Measurements from ENCODE around the gene UPK1B.

UPK1B gene

GRCh38 chr3:119170821-119171220 lies 2.6 kb upstream of the UPK1B start:
- Histone ChIP-seq H3K79me2 (ENCODE audit: low read length) (no peaks in the 10 kb centered on the region), H3K9me3 (ENCODE audit: insufficient read depth, low read length) (no peaks in the 10 kb centered on the region), H3K4me1 (ENCODE audit: low read length) (peaks cover under 1% of the 10 kb centered on the region; the same call in 1 of the 2 replicates), H3K27me3 (ENCODE audit: low read depth, low read length) (no peaks in the 10 kb centered on the region), H2AFZ (ENCODE audit: low read depth, low read length) (no peak overlapping the region), H4K20me1 (ENCODE audit: insufficient read depth, low read length) (no peaks in the 10 kb centered on the region), H3K4me2 (ENCODE audit: low read length) (no peak overlapping the region), H3K36me3 (replicated peaks; ENCODE audit: low read depth, low read length) (no peaks in the 10 kb centered on the region), H3K27ac (ENCODE audit: low read length) (no peak overlapping the region), H3K4me3 (ENCODE audit: low read length) (no peak overlapping the region), H3K9ac (ENCODE audit: low read length) (no peak overlapping the region)
- no peak for TF ChIP-seq EZH2phosphoT487 (IDR thresholded peaks at IDR 0.05; ENCODE audit: low read depth)
- no peak for TF ChIP-seq CTCF (IDR thresholded peaks at IDR 0.05; ENCODE audit: low read depth, low read length)

- Histone ChIP-seq H3K79me2 (ENCODE audit: low read length) (no peaks in the 10 kb centered on the region), H3K9ac (ENCODE audit: low read length) (no peak overlapping the region), H3K9me3 (ENCODE audit: insufficient read depth, low read length) (no peaks in the 10 kb centered on the region), H3K27ac (ENCODE audit: low read length) (no peak overlapping the region), H3K4me3 (ENCODE audit: low read length) (no peak overlapping the region), H2AFZ (ENCODE audit: low read depth, low read length) (no peak overlapping the region), H3K4me1 (ENCODE audit: low read length) (peaks cover 7% of the 10 kb centered on the region; the same call in 1 of the 2 replicates), H3K36me3 (replicated peaks; ENCODE audit: low read depth, low read length) (no peaks in the 10 kb centered on the region), H3K4me2 (ENCODE audit: low read length) (no peak overlapping the region), H3K27me3 (ENCODE audit: low read depth, low read length) (peaks cover 15% of the 10 kb centered on the region), H4K20me1 (ENCODE audit: insufficient read depth, low read length) (no peaks in the 10 kb centered on the region)
- no peak for TF ChIP-seq CTCF (IDR thresholded peaks at IDR 0.05; ENCODE audit: low read depth, low read length)
- no peak for TF ChIP-seq EZH2phosphoT487 (IDR thresholded peaks at IDR 0.05; ENCODE audit: low read depth)
These were observed 2.7 kb downstream of the UPK1B start for GRCh38 chr3:119175872-119176756.

GRCh38 chr3:119176778-119177177 lies 3.4 kb downstream of the UPK1B start:
- H3K9ac ChIP-seq (ENCODE audit: low read length): no peak overlapping the region
- H2AFZ ChIP-seq (ENCODE audit: low read depth, low read length): no peak overlapping the region
- H3K27me3 ChIP-seq (ENCODE audit: low read depth, low read length): peaks cover 15% of the 10 kb centered on the region
- no peaks in the 10 kb centered on the region for H3K9me3 ChIP-seq (ENCODE audit: insufficient read depth, low read length)
- no peak overlapping the region for H3K4me3 ChIP-seq (ENCODE audit: low read length)
- H3K27ac ChIP-seq (ENCODE audit: low read length): no peak overlapping the region
- H3K4me1 ChIP-seq (ENCODE audit: low read length): peaks cover 7% of the 10 kb centered on the region; the same call in 1 of the 2 replicates
- no peaks in the 10 kb centered on the region for H3K79me2 ChIP-seq (ENCODE audit: low read length)
- no peaks in the 10 kb centered on the region for H3K36me3 ChIP-seq (replicated peaks; ENCODE audit: low read depth, low read length)
- H3K4me2 ChIP-seq (ENCODE audit: low read length): no peak overlapping the region
- H4K20me1 ChIP-seq (ENCODE audit: insufficient read depth, low read length): no peaks in the 10 kb centered on the region
- TF ChIP-seq EZH2phosphoT487 (IDR thresholded peaks at IDR 0.05; ENCODE audit: low read depth): no peak

GRCh38 chr3:119177321-119177720 lies 3.9 kb downstream of the UPK1B start:
- Histone ChIP-seq H3K9me3 (ENCODE audit: insufficient read depth, low read length) (no peaks in the 10 kb centered on the region), H2AFZ (ENCODE audit: low read depth, low read length) (no peak overlapping the region), H3K79me2 (ENCODE audit: low read length) (no peaks in the 10 kb centered on the region), H3K27me3 (ENCODE audit: low read depth, low read length) (peaks cover 15% of the 10 kb centered on the region), H3K4me1 (ENCODE audit: low read length) (peaks cover 7% of the 10 kb centered on the region; the same call in 1 of the 2 replicates), H4K20me1 (ENCODE audit: insufficient read depth, low read length) (no peaks in the 10 kb centered on the region), H3K27ac (ENCODE audit: low read length) (no peak overlapping the region), H3K4me2 (ENCODE audit: low read length) (no peak overlapping the region), H3K9ac (ENCODE audit: low read length) (no peak overlapping the region), H3K4me3 (ENCODE audit: low read length) (no peak overlapping the region), H3K36me3 (replicated peaks; ENCODE audit: low read depth, low read length) (no peaks in the 10 kb centered on the region)
- TF ChIP-seq CTCF (IDR thresholded peaks at IDR 0.05; ENCODE audit: low read depth, low read length): no peak
- no peak for TF ChIP-seq EZH2phosphoT487 (IDR thresholded peaks at IDR 0.05; ENCODE audit: low read depth)

All from OCI-LY3 (cell line).